ENCODE measurements around the gene SLC24A4.

Gene SLC24A4

GRCh38 chr14:92437309-92437708 is 114.3 kb downstream of the SLC24A4 start:
- DNase-seq (ENCODE audit: low read depth, low spot score): no peak

GRCh38 chr14:92437729-92438285 is 114.8 kb downstream of the SLC24A4 start:
- DNase-seq (ENCODE audit: low read depth, low spot score): no peak

GRCh38 chr14:92439537-92440344 is 116.8 kb downstream of the SLC24A4 start:
- DNase-seq (ENCODE audit: low read depth, low spot score): no peak

DNA sequence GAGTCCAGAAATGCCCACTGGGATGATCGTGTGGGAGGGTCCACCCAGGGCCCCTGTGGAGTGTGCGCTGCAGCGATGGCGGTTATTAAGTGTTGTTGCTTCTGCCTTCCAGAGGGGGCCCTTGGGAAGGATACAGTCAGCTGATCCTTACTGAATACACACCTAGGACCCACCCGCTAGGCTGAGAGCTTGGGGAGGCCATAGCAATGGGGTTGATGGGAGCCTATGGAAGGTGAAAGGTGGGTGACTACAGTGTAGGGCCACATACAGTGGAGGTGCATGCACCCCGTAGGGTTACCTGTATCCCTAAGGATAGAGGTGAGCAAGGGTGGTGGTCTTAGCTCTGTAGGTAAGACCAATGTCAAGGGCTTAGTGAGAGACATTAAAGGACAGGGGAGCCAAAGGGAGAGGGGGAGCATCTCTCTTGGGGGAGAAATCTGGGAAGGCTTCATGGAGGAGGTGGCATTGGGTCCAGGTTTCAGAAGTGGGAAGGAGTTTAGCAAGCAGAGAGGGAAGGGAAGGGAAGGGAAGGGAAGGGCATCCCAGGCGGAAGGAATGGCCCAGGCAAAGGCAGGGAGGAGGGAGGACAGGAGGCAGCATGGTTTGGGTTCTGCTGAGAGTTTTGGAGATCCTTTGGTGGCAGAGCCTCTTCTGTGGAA is 117.5 kb downstream of the SLC24A4 start:
- no peak for DNase-seq (ENCODE audit: low read depth, low spot score)

DNA sequence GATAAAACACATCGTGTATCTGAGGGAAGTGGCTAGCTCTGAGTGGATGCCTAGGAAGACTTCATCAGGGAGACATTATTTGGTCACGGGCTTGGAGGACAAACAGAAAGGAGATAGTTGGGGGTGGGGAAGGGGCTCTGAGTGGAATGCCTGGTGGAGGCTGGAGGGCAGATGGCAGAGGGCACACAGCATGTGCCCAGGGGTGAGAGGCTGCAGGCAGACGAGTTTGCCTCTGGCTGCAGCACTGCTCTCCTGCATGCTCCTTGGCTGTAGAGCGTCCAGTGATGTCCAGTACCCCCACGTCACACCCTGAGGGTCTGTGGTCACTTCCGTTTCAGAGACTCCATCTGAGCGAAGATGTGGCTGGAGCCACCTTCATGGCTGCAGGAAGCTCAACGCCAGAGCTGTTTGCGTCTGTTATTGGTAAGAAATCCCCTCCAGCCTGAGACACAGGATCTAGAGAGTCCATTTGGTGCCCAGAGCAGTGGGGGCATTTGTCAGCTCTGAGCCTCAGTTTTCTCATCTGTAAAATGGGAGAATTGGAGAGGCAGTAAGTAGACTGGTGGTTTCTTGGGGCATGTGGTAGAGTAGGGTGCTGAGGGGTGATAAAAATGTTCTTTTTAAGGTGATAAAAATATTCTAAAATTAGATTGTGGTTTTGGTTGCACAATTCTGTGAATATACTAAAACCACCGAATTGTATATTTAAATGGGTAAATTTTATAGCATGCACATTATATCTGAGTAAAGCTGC is 119.0 kb downstream of the SLC24A4 start:
- no peak for DNase-seq (ENCODE audit: low read depth, low spot score)

DNA sequence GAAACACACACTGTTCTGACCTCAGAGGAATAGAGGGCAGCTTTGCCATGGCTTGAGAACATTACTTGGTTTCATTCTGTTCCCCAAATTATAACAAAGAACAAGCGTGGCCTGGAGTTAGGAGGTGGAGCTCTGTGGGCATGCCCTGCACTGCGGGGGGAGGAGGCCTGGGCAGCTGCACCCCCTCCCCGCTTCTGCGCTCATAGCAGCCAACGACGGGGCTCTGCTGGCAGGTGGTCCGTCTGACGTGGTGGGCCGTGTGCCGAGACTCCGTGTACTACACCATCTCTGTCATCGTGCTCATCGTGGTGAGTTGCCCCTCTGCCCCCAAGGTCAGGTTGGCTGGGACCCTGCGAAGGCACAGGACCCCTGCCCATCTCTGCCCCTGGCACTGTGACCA is 120.2 kb downstream of the SLC24A4 start:
- DNase-seq (ENCODE audit: low read depth, low spot score): no peak

DNA sequence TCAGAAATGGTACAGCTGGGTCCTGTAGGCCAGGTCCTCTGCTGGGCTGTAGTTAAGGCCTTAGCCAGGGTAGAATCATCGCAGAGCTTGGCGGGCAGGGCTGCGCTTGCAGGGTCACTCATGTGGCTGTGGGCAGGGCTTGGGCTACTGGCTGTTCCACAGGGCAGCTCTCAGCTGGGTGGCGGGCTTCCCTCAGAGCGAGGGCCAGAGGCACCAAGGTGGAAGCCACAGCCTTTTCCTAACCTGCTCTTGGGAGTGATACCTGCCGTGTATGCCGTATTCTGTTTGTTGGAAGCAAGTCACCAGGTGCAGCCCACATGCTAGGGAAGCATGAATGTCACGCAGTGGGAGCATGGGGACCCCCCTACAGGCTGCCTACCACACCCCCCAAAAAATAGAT is 120.8 kb downstream of the SLC24A4 start:
- no peak for DNase-seq (ENCODE audit: low read depth, low spot score)

- DNase-seq (ENCODE audit: low read depth, low spot score): no peak
Observed at GRCh38 chr14:92446771-92447170, 123.8 kb downstream of the SLC24A4 start.

- DNase-seq (ENCODE audit: low read depth, low spot score): no peak
Observed at GRCh38 chr14:92447416-92448197, 124.6 kb downstream of the SLC24A4 start.

GRCh38 chr14:92448786-92449185 is 125.8 kb downstream of the SLC24A4 start:
- DNase-seq (ENCODE audit: low read depth, low spot score): no peak

DNA sequence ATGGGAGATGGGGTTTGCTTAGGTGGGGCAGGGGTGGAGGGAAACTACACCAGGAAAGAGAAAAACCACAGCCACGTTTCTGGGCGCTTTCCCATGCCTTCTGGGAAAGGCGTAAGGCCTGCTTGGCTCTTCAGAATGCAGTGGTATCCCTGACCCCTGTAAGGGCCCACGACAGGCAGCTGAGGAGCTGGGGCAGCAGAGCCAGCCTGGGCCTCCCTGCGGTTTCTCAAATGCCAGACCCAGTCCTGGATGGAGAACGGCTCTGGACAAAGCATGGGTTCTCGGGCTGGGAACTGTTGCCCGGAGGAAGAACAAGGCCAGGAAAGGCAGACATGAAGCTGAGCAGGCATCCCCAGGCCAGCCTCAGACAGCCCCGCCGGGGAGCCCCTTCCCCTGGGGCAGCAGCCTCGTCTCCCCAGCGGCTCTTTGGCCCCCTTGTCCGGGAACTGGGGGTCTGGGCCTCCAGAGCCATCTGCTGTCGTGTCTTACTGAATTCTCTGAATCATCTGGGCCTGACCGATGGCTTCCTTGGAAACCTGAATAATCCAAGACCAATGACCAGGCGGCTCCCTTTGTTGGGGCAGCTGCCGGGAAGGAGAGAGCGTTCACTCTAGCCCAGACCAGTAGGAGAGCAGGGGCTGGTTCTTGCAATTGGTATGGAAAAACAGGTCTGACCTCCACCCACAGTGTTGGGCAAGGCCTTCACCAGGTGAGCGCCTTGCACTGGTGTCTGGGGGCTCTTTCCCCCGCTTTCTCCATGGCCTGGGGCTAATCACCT is 126.6 kb downstream of the SLC24A4 start:
- no peak for DNase-seq (ENCODE audit: low read depth, low spot score)

GRCh38 chr14:92450351-92451070 is 127.5 kb downstream of the SLC24A4 start:
- no peak for DNase-seq (ENCODE audit: low read depth, low spot score)

GRCh38 chr14:92451245-92451644 is 128.3 kb downstream of the SLC24A4 start:
- DNase-seq (ENCODE audit: low read depth, low spot score): no peak

- no peak for DNase-seq (ENCODE audit: low read depth, low spot score)
Observed at GRCh38 chr14:92451755-92452154, 128.8 kb downstream of the SLC24A4 start.

DNA sequence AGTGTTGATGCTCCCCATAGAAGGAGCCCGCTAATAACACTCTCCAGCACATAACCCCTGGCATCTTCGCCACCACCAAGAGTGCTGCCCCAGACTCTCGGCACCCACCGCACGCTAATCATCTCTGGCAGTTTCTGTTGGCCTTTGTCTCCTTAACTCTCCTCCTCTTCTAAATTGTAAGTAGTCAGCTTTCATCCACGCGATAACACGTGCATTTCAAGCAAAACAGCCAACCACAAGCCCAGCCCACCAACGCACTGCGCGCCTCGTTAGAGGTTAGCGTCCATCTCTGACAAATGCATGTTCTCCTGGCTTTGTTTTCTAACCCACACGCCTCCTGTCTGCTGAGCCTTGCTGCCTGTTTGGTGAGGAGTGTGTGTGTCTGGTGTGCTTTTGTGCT is 129.5 kb downstream of the SLC24A4 start:
- no peak for DNase-seq (ENCODE audit: low read depth, low spot score)

GRCh38 chr14:92453691-92454090 is 130.7 kb downstream of the SLC24A4 start:
- DNase-seq (ENCODE audit: low read depth, low spot score): no peak

DNA sequence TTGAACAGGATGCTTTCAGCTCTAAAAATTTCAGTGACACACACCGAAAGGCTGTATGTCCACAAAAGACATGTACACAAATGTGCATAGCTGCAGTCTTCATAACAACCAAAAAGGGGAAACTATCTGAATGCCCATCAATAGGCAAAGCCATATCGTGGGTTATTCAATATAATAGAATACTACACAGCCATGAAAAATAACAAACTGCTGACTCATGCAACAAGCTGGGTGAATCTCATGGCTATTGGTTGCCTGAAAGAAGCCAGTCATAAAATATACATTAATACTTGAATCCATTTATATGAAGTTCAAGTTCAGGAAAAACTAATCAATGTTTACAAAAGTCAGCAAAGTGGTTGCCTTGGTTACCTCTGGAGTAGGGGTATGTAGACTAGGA is 132.3 kb downstream of the SLC24A4 start:
- no peak for DNase-seq (ENCODE audit: low read depth, low spot score)

- no peak for DNase-seq (ENCODE audit: low read depth, low spot score)
Observed at GRCh38 chr14:92456215-92457015, 133.4 kb downstream of the SLC24A4 start.

DNA sequence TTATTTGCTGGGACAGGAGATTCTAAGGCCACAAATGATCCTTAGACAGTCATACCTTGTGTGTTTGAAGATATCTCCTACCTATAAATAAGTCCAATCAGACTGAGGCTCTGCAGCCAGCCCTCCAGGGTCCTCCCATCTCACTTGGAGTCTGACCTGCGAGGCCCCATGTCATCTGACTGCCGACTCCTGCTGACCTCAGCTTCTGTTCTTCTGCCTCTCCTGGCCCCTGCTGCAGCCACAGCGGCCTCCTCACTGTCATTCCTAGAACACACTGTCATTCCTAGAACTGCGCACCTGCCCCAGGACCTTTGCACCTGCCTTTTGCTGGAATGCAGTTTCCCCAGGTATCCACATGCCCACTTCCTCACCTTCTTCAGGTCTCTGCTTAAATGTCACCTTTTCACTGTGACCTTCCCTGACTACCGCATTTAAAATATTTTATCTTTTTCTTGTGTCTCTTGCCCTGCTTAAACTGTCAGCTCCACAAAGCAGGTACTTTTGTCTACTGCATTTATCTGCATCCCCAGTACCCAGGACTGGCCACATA is 134.1 kb downstream of the SLC24A4 start:
- no peak for DNase-seq (ENCODE audit: low read depth, low spot score)
